K562 (cell line): ENCODE data around the gene ADIG. TPM values are rescaled to one million over a fixed set of nuclear protein-coding genes. Genes with fewer than 3 reads are reported as not detected.

ENCODE experiments used
- ATAC-seq: fragments of 200-7000 bp; cut with Tn5 transposase; 3 replicates; pipeline ENCODE4 v1.9.1; 2020; ENCODE audit warnings: moderate library complexity
- BruUV-seq: library from RNA; stranded (reverse); fragments of 400-500 nt; replicated peaks from 2 replicates; lab custom pipeline; 2021; lab: Mats Ljungman, UMichigan
- CTCF ChIA-PET: fragments of 300-600 bp; formaldehyde crosslinking; extraction: SDS; loops from one replicate; lab custom pipeline; 2021; ENCODE audit warnings: low intra/inter-chr PET ratio; lab: Yijun Ruan, JAX
- POLR2A ChIA-PET: fragments of 300-600, 350-650 bp; sonication (Branson Sonifier 250); formaldehyde crosslinking; extraction: SDS; loops from one replicate; lab custom pipeline; 2021; ENCODE audit warnings: antibody characterized with exemption, inconsistent platforms; lab: Yijun Ruan, JAX
- DNase-seq, 4 experiments: peaks; one replicate each; pipeline versions ENCODE4 v3.0.0 to v3.0.0-alpha.2; 2011 to 2018; ENCODE audit warnings: low spot score in 3 of 4, mixed read lengths in 3 of 4; ENCODE audit errors: extremely low read depth in 1 of 4
- FAIRE-seq: peaks from 2 replicates; lab custom pipeline; 2011; peaks lifted over from hg19 to GRCh38; lab: Jason Lieb, UNC
- H2AFZ ChIP-seq: 2 replicates; pipeline ENCODE4 v1.6.0; 2011; ENCODE audit warnings: low read depth, low read length, control low read depth, inconsistent platforms
- H3K27ac ChIP-seq: fragments of 200-600 bp; 3 replicates; pipeline ENCODE4 v1.8.0; 2011; ENCODE audit warnings: low read depth, mild to moderate bottlenecking, control low read depth, inconsistent platforms, low read length, moderate library complexity, mixed read lengths; ENCODE audit errors: extremely low read depth
- H3K27me3 ChIP-seq, 2 experiments: fragments of 300-600 bp in 1 of 2; 2 replicates in 1 of 2; 3 replicates in 1 of 2; pipeline versions ENCODE4 v1.6.0 to v1.8.0; 2011; ENCODE audit warnings: inconsistent platforms in 2 of 2, low read length in 2 of 2, mild to moderate bottlenecking in 1 of 2, mixed read lengths in 1 of 2, moderate library complexity in 1 of 2; ENCODE audit not compliant: control insufficient read depth in 2 of 2, insufficient read depth in 2 of 2
- H3K36me3 ChIP-seq: fragments of 300-600 bp; 3 replicates; pipeline ENCODE4 v1.8.0; 2011; ENCODE audit warnings: mild to moderate bottlenecking, low read length, inconsistent platforms; ENCODE audit not compliant: control insufficient read depth, insufficient read depth
- H3K4me1 ChIP-seq, 2 experiments: fragments of 200-600 bp in 1 of 2; replicated peaks in 1 of 2; 2 replicates in 1 of 2; 3 replicates in 1 of 2; pipeline versions ENCODE4 v1.5.1 to v1.8.0; 2011; ENCODE audit warnings: inconsistent platforms in 2 of 2, low read length in 2 of 2, mild to moderate bottlenecking in 1 of 2, mixed read lengths in 1 of 2, moderate library complexity in 1 of 2; ENCODE audit not compliant: control insufficient read depth in 2 of 2, insufficient read depth in 2 of 2
- H3K4me2 ChIP-seq: 2 replicates; pipeline ENCODE4 v1.6.1; 2011; ENCODE audit warnings: low read length, control low read depth, inconsistent platforms, mixed read lengths; ENCODE audit not compliant: insufficient read depth
- H3K4me3 ChIP-seq: fragments of 200-600 bp; sonication (generic), shearing (Covaris generic); 2 replicates; pipeline ENCODE4 v1.5.1; 2016; ENCODE audit warnings: control low read depth, inconsistent platforms
- H3K79me2 ChIP-seq: fragments of 200-600 bp; 3 replicates; pipeline ENCODE4 v1.8.0; 2011; ENCODE audit warnings: low read length, inconsistent platforms; ENCODE audit not compliant: control insufficient read depth, insufficient read depth
- H3K9ac ChIP-seq, 2 experiments: 2 replicates each; pipeline versions ENCODE4 v1.6.0 to v1.6.1; 2011; ENCODE audit warnings: low read depth in 2 of 2, low read length in 2 of 2, control low read depth in 1 of 2, inconsistent platforms in 1 of 2, mild to moderate bottlenecking in 1 of 2, mixed read lengths in 1 of 2; ENCODE audit not compliant: insufficient read depth in 1 of 2
- H3K9me1 ChIP-seq: one replicate; pipeline ENCODE4 v1.6.0; 2011; ENCODE audit warnings: inconsistent platforms, mild to moderate bottlenecking, low read length, moderate library complexity; ENCODE audit not compliant: control insufficient read depth, insufficient read depth
- H3K9me3 ChIP-seq: replicated peaks from 2 replicates; pipeline ENCODE4 v1.5.1; 2011; ENCODE audit warnings: low read depth, low read length, inconsistent platforms; ENCODE audit not compliant: control insufficient read depth, insufficient read depth
- H4K20me1 ChIP-seq: replicated peaks from 2 replicates; pipeline ENCODE4 v1.6.1; 2011; ENCODE audit warnings: low read length, inconsistent platforms, mixed read lengths; ENCODE audit not compliant: control insufficient read depth, insufficient read depth
- BCOR ChIP-seq: fragments of 450-650 bp; IDR thresholded peaks from 2 replicates; pipeline ENCODE4 v1.6.1; 2016
- CREM ChIP-seq: IDR thresholded peaks from 2 replicates; pipeline ENCODE4 v1.6.1; 2014; ENCODE audit warnings: antibody characterized with exemption, low read depth
- E4F1 ChIP-seq: fragments of 250-450 bp; sonication (Bioruptor Pico); IDR thresholded peaks from 2 replicates; pipeline ENCODE4 v1.5.0; 2021; ENCODE audit warnings: mild to moderate bottlenecking, borderline replicate concordance
- GABPA ChIP-seq: fragments of 200-800 bp; sonication (Bioruptor generic); conservative IDR thresholded peaks from 2 replicates; pipeline ENCODE4 v1.6.1; 2016; ENCODE audit warnings: low read depth, missing genetic modification characterization, missing compliant biosample characterization
- MEF2D ChIP-seq: conservative IDR thresholded peaks from 2 replicates; pipeline ENCODE4 v1.6.1; 2016; ENCODE audit warnings: low read depth, missing genetic modification characterization, missing compliant biosample characterization
- NR2C1 ChIP-seq, 2 experiments: fragments of 450-650 bp; IDR thresholded peaks; 2 replicates each; pipeline ENCODE4 v1.6.1; 2017; ENCODE audit warnings: mild to moderate bottlenecking in 2 of 2, antibody characterized with exemption in 1 of 2, inconsistent platforms in 1 of 2, missing compliant biosample characterization in 1 of 2, missing genetic modification characterization in 1 of 2
- NR2C2 ChIP-seq, 2 experiments: fragments of 200-800 bp in 1 of 2; sonication (Bioruptor generic) in 1 of 2; sonication (generic) in 1 of 2; formaldehyde crosslinking in 1 of 2; IDR thresholded peaks; 2 replicates each; pipeline versions ENCODE4 v1.6.1 to v1.8.0; 2016 to 2022; ENCODE audit warnings: mild to moderate bottlenecking in 1 of 2, missing compliant biosample characterization in 1 of 2, missing genetic modification characterization in 1 of 2, missing genetic modification reagents in 1 of 2
- WGBS: fragments of 100-300 bp; shearing (Covaris generic); methylation state at CpG from one replicate; pipeline ENCODE4 v1.1.6; 2016; ENCODE audit warnings: low coverage, mixed read lengths; ENCODE audit not compliant: insufficient coverage; ENCODE audit errors: missing lambda C conversion rate; 5-methylcytosine and 5-hydroxymethylcytosine counted together
- in situ Hi-C: fragments of 300-500 bp; cut with MboI; formaldehyde crosslinking; loops from 4 replicates; pipeline ENCODE4 v1.15.0; 2018; ENCODE audit warnings: inconsistent platforms, mixed read lengths
- intact Hi-C: fragments of 100-400 bp; cut with micrococcal nuclease; formaldehyde crosslinking; loops from 2 replicates; pipeline ENCODE4 v1.14.2; 2022
- polyA plus RNA-seq, 8 experiments: library from polyadenylated mRNA; depleted of rRNA in 4 of 8; stranded (reverse) in 5 of 8; unstranded in 3 of 8; fragments of >200 nt; fragmentation: Nextera tagmentation in 2 of 8; fragmentation: Illumina TruSeq in 1 of 8; extraction: Ambion mirVana in 2 of 8; extraction: Trizol in 1 of 8; gene quantifications; 2 replicates each; pipeline versions ENCODE4 v1.2.1 to v1.2.3, GENCODE V29; 2011 to 2014; ENCODE audit warnings: inconsistent platforms in 1 of 8, missing spikeins in 1 of 8
- total RNA-seq, 7 experiments: library from RNA; depleted of rRNA in 6 of 7; stranded (reverse); fragments of >200 nt in 6 of 7; fragmentation: Illumina TruSeq in 2 of 7; extraction: Trizol in 2 of 7; gene quantifications; 2 replicates each; pipeline versions ENCODE4 v1.2.1 to v1.2.3, GENCODE V29; 2011 to 2021; ENCODE audit warnings: low replicate concordance in 1 of 7

Gene ADIG
- total and polyA plus RNA-seq, 9 of the 15 experiments (the other 6 are each of a cell fraction or from before 2014, with no cell fraction given): not detected

- ATAC-seq: 0 out of 3 replicates have a peak, but pooled peaks have one; percentile 19
Observed at GRCh38 chr20:38628580-38629470, 47.8 kb downstream of the ADIG start.

More at GRCh38 chr20:38628580-38629470, 47.8 kb downstream of the ADIG start:
- no TSS peak for BruUV-seq
- in situ Hi-C loops: no loop called here
- TF ChIP-seq E4F1 (no peak), NR2C1 (IDR thresholded peaks at IDR 0.05) (no peak), NR2C1 (tag; IDR thresholded peaks at IDR 0.05) (peak; percentile 63), CREM (no peak), NR2C2 (CRISPR knock-in tag; IDR thresholded peaks at IDR 0.05) (no peak), NR2C2 (tag; IDR thresholded peaks at IDR 0.05) (peak; percentile 61; the same call in 1 of the 2 replicates), GABPA (tag) (peak; percentile 43), BCOR (peak; percentile 55; the same call in 1 of the 2 replicates), MEF2D (tag) (no peak)
- Histone ChIP-seq H3K4me3 (no peak overlapping the region), H3K27ac (no peak overlapping the region), H3K36me3 (no peaks in the 10 kb centered on the region), H3K9me1 (no peaks in the 10 kb centered on the region), H3K9me3 (no peaks in the 10 kb centered on the region), H3K4me1 (peaks cover 6 to 11% of the 10 kb centered on the region in 2 experiments; a peak in 4 of 5 replicates), H3K27me3 (no peaks in the 10 kb centered on the region), H2AFZ (peak overlapping the region; percentile 64), H3K79me2 (no peaks in the 10 kb centered on the region), H4K20me1 (no peaks in the 10 kb centered on the region), H3K9ac (peak overlapping the region in 1 of 2 experiments; percentile 8; a peak in 1 of 4 replicates), H3K4me2 (no peak overlapping the region; the same call in 1 of the 2 replicates)
- DNase-seq: no peak
- CTCF ChIA-PET: no interaction called here
- whole genome bisulfite sequencing: 57% methylated on average over 9 of the region's 9 CpGs
- FAIRE-seq: no peak
- intact Hi-C loops: no loop called here
- POLR2A ChIA-PET: interaction anchor here (0.5 to 1.5 kb wide), 6 partner anchors 11 to 299 kb away, joined by 3 to 4 read pairs (median 3); no protein-coding TSS in a partner anchor
